HepG2 (cell line): ENCODE results near the gene HCFC2. TPM values are rescaled to one million over a fixed set of nuclear protein-coding genes. Genes with fewer than 3 reads are reported as not detected.

ENCODE experiments used
- ATAC-seq: fragments of 200-7000 bp; cut with Tn5 transposase; 3 replicates; pipeline ENCODE4 v1.9.1; 2020; ENCODE audit warnings: mild to moderate bottlenecking, moderate library complexity
- BruUV-seq: library from RNA; stranded (reverse); fragments of 400-500 nt; replicated peaks from 2 replicates; lab custom pipeline; 2021; lab: Mats Ljungman, UMichigan
- CTCF ChIA-PET: fragments of 300-600 bp; formaldehyde crosslinking; extraction: SDS; loops from one replicate; lab custom pipeline; 2021; ENCODE audit warnings: low total read pairs, inconsistent platforms, low intra/inter-chr PET ratio; lab: Yijun Ruan, JAX
- POLR2A ChIA-PET: fragments of 350-600 bp; sonication (Branson Sonifier 250); formaldehyde crosslinking; loops from one replicate; lab custom pipeline; 2020; ENCODE audit warnings: antibody characterized with exemption, inconsistent platforms; lab: Yijun Ruan, JAX
- DNase-seq: peaks from one replicate; pipeline ENCODE4 v3.0.0-alpha.2; 2015; ENCODE audit warnings: low spot score
- FAIRE-seq: peaks from 3 replicates; lab custom pipeline; 2011; peaks lifted over from hg19 to GRCh38; lab: Jason Lieb, UNC
- H2AFZ ChIP-seq: one replicate; pipeline ENCODE4 v1.6.1; 2011; ENCODE audit warnings: low read length, inconsistent platforms
- H3K27ac ChIP-seq: fragments of 300-600 bp; 3 replicates; pipeline ENCODE4 v1.8.0; 2011; ENCODE audit warnings: mixed run types, mild to moderate bottlenecking, mixed read lengths, low read length, inconsistent platforms; ENCODE audit not compliant: insufficient read depth; ENCODE audit errors: extremely low read length
- H3K27me3 ChIP-seq, 2 experiments: fragments of 200-600 bp in 1 of 2; 2 replicates in 1 of 2; 3 replicates in 1 of 2; pipeline versions ENCODE4 v1.6.0 to v1.8.0; 2011; ENCODE audit warnings: low read length in 2 of 2, mild to moderate bottlenecking in 2 of 2, moderate library complexity in 2 of 2, inconsistent platforms in 1 of 2; ENCODE audit not compliant: insufficient read depth in 2 of 2, control insufficient read depth in 1 of 2
- H3K36me3 ChIP-seq, 2 experiments: fragments of 200-600 bp in 1 of 2; replicated peaks in 1 of 2; 2 replicates in 1 of 2; 3 replicates in 1 of 2; pipeline versions ENCODE4 v1.5.1 to v1.8.0; 2011; ENCODE audit warnings: low read length in 2 of 2, inconsistent platforms in 1 of 2; ENCODE audit not compliant: insufficient read depth in 2 of 2, control insufficient read depth in 1 of 2
- H3K4me1 ChIP-seq: 2 replicates; pipeline ENCODE4 v1.5.1; 2012; ENCODE audit warnings: low read length, inconsistent platforms; ENCODE audit not compliant: insufficient read depth
- H3K4me2 ChIP-seq: 2 replicates; pipeline ENCODE4 v1.6.0; 2011; ENCODE audit warnings: low read depth, low read length, inconsistent platforms
- H3K4me3 ChIP-seq, 3 experiments: fragments of 200-600 bp in 1 of 3; sonication (generic), shearing (Covaris generic) in 1 of 3; replicated peaks in 1 of 3; 2 replicates each; pipeline ENCODE4 v1.5.1; 2011 to 2016; ENCODE audit warnings: low read length in 3 of 3, inconsistent platforms in 2 of 3, low read depth in 2 of 3, mild to moderate bottlenecking in 2 of 3, control low read depth in 1 of 3, mixed read lengths in 1 of 3; ENCODE audit not compliant: insufficient read depth in 1 of 3
- H3K79me2 ChIP-seq: one replicate; pipeline ENCODE4 v1.6.1; 2011; ENCODE audit warnings: low read length, inconsistent platforms; ENCODE audit not compliant: insufficient read depth
- H3K9ac ChIP-seq: 2 replicates; pipeline ENCODE4 v1.6.0; 2011; ENCODE audit warnings: mild to moderate bottlenecking, low read depth, low read length, inconsistent platforms; ENCODE audit not compliant: insufficient read depth
- H3K9me3 ChIP-seq: 2 replicates; pipeline ENCODE4 v1.5.1; 2012; ENCODE audit warnings: mild to moderate bottlenecking, low read length
- H4K20me1 ChIP-seq: 2 replicates; pipeline ENCODE4 v1.6.0; 2011; ENCODE audit warnings: inconsistent platforms, mild to moderate bottlenecking, low read length, moderate library complexity; ENCODE audit not compliant: insufficient read depth
- DNMT3B ChIP-seq: conservative IDR thresholded peaks from 2 replicates; pipeline ENCODE4 v1.6.1; 2016; ENCODE audit warnings: missing biosample characterization, control low read depth
- FOXP4 ChIP-seq: sonication (generic); formaldehyde crosslinking; IDR thresholded peaks from 2 replicates; pipeline ENCODE4 v1.4.0; 2020; ENCODE audit warnings: missing genetic modification reagents
- GATAD2A ChIP-seq: IDR thresholded peaks from 2 replicates; pipeline ENCODE4 v1.6.1; 2016
- SALL1 ChIP-seq: sonication (generic); formaldehyde crosslinking; IDR thresholded peaks from 2 replicates; pipeline ENCODE4 v1.8.0; 2022; ENCODE audit warnings: mild to moderate bottlenecking, missing genetic modification reagents
- SAP130 ChIP-seq: IDR thresholded peaks from 2 replicates; pipeline ENCODE4 v1.6.1; 2016; ENCODE audit warnings: low read depth
- THAP11 ChIP-seq: IDR thresholded peaks from 2 replicates; pipeline ENCODE4 v1.6.1; 2016; ENCODE audit warnings: missing biosample characterization, missing genetic modification reagents
- ZFP36L2 ChIP-seq: sonication (generic); formaldehyde crosslinking; IDR thresholded peaks from 2 replicates; pipeline ENCODE4 v1.4.0; 2020; ENCODE audit warnings: missing genetic modification reagents
- ZFX ChIP-seq: sonication (generic); formaldehyde crosslinking; IDR thresholded peaks from 2 replicates; pipeline ENCODE4 v1.4.0; 2020; ENCODE audit warnings: mild to moderate bottlenecking, low read depth, missing genetic modification reagents, moderate library complexity
- ZNF615 ChIP-seq: sonication (generic); formaldehyde crosslinking; IDR thresholded peaks from 2 replicates; pipeline ENCODE4 v1.5.0; 2020; ENCODE audit warnings: mild to moderate bottlenecking, missing genetic modification reagents, borderline replicate concordance
- WGBS: methylation state at CpG from one replicate; pipeline ENCODE4 v1.1.6; 2017; ENCODE audit warnings: low lambda C conversion rate; 5-methylcytosine and 5-hydroxymethylcytosine counted together
- in situ Hi-C: cut with HindIII; loops from 2 replicates; pipeline ENCODE4 v1.10.0; 2017; ENCODE audit warnings: low pct_unique_long_range_greater_than_20kb; ENCODE audit not compliant: extremely low pct_ligation_motif_present
- intact Hi-C: fragments of 100-400 bp; cut with micrococcal nuclease; formaldehyde crosslinking; loops from one replicate; pipeline ENCODE4 v1.10.0; 2022; ENCODE audit not compliant: unreplicated experiment
- polyA plus RNA-seq, 8 experiments: library from polyadenylated mRNA; depleted of rRNA in 3 of 8; stranded (reverse) in 7 of 8; unstranded in 1 of 8; fragments of >200 nt; fragmentation: Illumina TruSeq in 4 of 8; extraction: Trizol in 4 of 8; gene quantifications; 2 replicates each; pipeline versions ENCODE4 v1.2.1 to v1.2.3, GENCODE V29; 2011 to 2016; ENCODE audit warnings: low read depth in 4 of 8, missing spikeins in 1 of 8, mixed read lengths in 1 of 8; ENCODE audit not compliant: insufficient read depth in 1 of 8
- total RNA-seq, 5 experiments: library from RNA; depleted of rRNA; stranded (reverse); fragments of >200 nt; fragmentation: Illumina TruSeq; extraction: Trizol; gene quantifications; 2 replicates each; pipeline ENCODE4 v1.2.3, GENCODE V29; 2016; ENCODE audit warnings: low read depth in 1 of 5
- TF ChIP-seq, protein P1 (sequence below): sonication (generic); formaldehyde crosslinking; IDR thresholded peaks from 2 replicates; pipeline ENCODE4 v1.4.0; 2020; ENCODE audit warnings: missing genetic modification reagents, mild to moderate bottlenecking, borderline replicate concordance
- TF ChIP-seq, protein P2 (sequence below): sonication (generic); formaldehyde crosslinking; IDR thresholded peaks from 2 replicates; pipeline ENCODE4 v1.4.0; 2020; ENCODE audit warnings: mild to moderate bottlenecking, missing genetic modification reagents

The HCFC2 gene
- total and polyA plus RNA-seq, 2 of the 13 experiments (the other 11 are each of a cell fraction or from before 2014, with no cell fraction given), result 3.7 to 4.9 TPM

DNA sequence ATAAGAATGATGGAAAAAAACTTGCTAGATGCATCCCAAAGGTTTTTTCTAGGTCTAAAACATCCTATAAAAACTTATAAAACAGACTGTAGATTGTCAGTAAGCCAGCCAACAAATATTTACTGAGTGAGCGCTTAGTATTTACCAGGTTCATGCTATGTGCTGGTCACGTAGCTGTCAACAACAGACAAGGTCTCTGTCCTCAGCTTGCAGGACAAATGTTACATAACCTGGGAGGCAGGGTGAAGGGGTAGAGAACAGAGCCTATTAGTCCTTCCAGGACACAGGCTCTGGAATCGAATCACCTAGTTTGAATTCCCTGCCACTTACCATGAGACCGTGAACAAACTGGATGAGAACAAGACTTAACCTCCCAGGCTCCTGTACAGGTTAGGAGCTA lies 67.3 kb downstream of the HCFC2 start:
- Histone ChIP-seq H3K9ac (no peak overlapping the region), H3K4me1 (peaks cover 58% of the 10 kb centered on the region), H3K4me3 (peak overlapping the region in 1 of 3 experiments; percentile 15; a peak in 1 of 6 replicates), H3K27me3 (no peaks in the 10 kb centered on the region), H4K20me1 (no peaks in the 10 kb centered on the region), H3K4me2 (peak overlapping the region; percentile 41), H3K27ac (peak overlapping the region; percentile 38), H3K79me2 (peaks cover 16% of the 10 kb centered on the region), H3K36me3 (peaks cover 5 to 18% of the 10 kb centered on the region in 2 experiments; a peak in 4 of 5 replicates), H3K9me3 (no peaks in the 10 kb centered on the region), H2AFZ (no peak overlapping the region)
- BruUV-seq, result no TSS peak
- ChIA-PET POLR2A (interaction anchor here (1.5 kb wide), 1 partner anchor 68 kb away, joined by 3 read pairs; the partner anchor contains the start of gene HCFC2), CTCF (no interaction called here)
- intact Hi-C loops (loop anchor here (10.0 kb wide), 1 partner anchor 167 kb away; the partner anchor contains the start of gene TDG), in situ Hi-C loops (no loop called here)
- ATAC-seq (peak; percentile 89), FAIRE-seq (peak; percentile 23), DNase-seq (peak; percentile 65)
- WGBS, result 39% methylated on average over 4 of the region's 4 CpGs
- TF ChIP-seq GATAD2A (CRISPR knock-in tag), result peak; percentile 66
- TF ChIP-seq, protein P1, sequence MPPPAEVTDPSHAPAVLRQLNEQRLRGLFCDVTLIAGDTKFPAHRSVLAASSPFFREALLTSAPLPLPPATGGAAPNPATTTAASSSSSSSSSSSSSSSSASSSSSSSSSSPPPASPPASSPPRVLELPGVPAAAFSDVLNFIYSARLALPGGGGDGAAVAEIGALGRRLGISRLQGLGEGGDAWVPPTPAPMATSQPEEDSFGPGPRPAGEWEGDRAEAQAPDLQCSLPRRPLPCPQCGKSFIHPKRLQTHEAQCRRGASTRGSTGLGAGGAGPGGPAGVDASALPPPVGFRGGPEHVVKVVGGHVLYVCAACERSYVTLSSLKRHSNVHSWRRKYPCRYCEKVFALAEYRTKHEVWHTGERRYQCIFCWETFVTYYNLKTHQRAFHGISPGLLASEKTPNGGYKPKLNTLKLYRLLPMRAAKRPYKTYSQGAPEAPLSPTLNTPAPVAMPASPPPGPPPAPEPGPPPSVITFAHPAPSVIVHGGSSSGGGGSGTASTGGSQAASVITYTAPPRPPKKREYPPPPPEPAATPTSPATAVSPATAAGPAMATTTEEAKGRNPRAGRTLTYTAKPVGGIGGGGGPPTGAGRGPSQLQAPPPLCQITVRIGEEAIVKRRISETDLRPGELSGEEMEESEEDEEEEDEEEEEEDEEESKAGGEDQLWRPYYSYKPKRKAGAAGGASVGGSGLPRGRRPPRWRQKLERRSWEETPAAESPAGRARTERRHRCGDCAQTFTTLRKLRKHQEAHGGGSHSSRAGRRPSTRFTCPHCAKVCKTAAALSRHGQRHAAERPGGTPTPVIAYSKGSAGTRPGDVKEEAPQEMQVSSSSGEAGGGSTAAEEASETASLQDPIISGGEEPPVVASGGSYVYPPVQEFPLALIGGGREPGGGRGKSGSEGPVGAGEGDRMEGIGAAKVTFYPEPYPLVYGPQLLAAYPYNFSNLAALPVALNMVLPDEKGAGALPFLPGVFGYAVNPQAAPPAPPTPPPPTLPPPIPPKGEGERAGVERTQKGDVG (CRISPR knock-in tag), result 0 out of 2 replicates have a peak, but pooled peaks have one; percentile 30
- peak; percentile 90 for TF ChIP-seq SAP130
- TF ChIP-seq ZFP36L2, result no peak
- TF ChIP-seq ZFX (CRISPR knock-in tag), result 0 out of 2 replicates have a peak, but pooled peaks have one; percentile 23
- TF ChIP-seq ZNF615 (CRISPR knock-in tag), result no peak
- peak; percentile 92 for TF ChIP-seq FOXP4 (CRISPR knock-in tag)
- no peak for TF ChIP-seq DNMT3B (CRISPR knock-in tag)
- peak; percentile 73 for TF ChIP-seq SALL1 (CRISPR knock-in tag)
- TF ChIP-seq, protein P2, sequence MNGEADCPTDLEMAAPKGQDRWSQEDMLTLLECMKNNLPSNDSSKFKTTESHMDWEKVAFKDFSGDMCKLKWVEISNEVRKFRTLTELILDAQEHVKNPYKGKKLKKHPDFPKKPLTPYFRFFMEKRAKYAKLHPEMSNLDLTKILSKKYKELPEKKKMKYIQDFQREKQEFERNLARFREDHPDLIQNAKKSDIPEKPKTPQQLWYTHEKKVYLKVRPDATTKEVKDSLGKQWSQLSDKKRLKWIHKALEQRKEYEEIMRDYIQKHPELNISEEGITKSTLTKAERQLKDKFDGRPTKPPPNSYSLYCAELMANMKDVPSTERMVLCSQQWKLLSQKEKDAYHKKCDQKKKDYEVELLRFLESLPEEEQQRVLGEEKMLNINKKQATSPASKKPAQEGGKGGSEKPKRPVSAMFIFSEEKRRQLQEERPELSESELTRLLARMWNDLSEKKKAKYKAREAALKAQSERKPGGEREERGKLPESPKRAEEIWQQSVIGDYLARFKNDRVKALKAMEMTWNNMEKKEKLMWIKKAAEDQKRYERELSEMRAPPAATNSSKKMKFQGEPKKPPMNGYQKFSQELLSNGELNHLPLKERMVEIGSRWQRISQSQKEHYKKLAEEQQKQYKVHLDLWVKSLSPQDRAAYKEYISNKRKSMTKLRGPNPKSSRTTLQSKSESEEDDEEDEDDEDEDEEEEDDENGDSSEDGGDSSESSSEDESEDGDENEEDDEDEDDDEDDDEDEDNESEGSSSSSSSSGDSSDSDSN (CRISPR knock-in tag), result no peak
- 0 out of 2 replicates have a peak, but pooled peaks have one; percentile 25 for TF ChIP-seq THAP11 (CRISPR knock-in tag)
